Breast epithelium (tissue), 3 donors: ENCODE data around the gene MACROD2.

Experiments used
- POLR2A ChIP-seq: fragments of 450-650 bp; IDR thresholded peaks from one replicate; pipeline ENCODE4 v1.6.1; 2016; ENCODE audit warnings: antibody characterized with exemption, mild to moderate bottlenecking, moderate library complexity
- POLR2AphosphoS5 ChIP-seq, 3 donors: sonication (generic); formaldehyde crosslinking; IDR thresholded peaks; one replicate each; pipeline ENCODE4 v1.6.1; 2017; ENCODE audit warnings: antibody characterized with exemption in 3 of 3
- TF ChIP-seq, protein P1 (sequence below), 3 donors: fragments of 450-650 bp; IDR thresholded peaks; one replicate each; pipeline ENCODE4 v1.5.1; 2016 to 2017; ENCODE audit warnings: antibody characterized with exemption in 3 of 3, mild to moderate bottlenecking in 3 of 3, moderate library complexity in 3 of 3

DNA sequence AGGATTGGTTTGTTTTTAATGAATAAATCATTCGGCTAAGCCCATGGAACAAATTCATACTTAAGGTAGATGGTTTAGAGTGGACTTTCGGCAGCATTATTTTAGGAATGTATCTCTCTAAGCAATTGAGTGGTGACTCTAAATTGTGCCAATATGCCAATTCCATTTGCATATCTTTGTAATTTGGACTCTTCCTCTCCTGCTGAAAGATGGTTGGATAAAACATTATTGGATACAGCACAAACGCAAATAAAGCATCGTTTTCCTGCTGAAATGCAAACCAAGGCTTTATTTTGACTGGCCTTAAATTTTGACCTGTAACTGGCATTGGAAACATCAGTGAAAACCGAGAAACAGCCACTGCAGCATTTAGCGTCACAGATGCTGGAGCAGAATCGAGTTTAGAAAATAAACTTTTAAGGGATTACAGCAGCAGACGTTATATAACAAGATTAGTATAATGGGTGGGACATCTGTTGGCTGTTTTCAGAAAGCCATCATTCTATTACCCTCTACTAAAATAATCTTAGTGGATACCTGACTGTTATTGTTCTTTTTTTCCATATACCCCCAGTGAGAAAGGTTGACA, 1852.0 kb downstream of the MACROD2 start:
- TF ChIP-seq, protein P1, sequence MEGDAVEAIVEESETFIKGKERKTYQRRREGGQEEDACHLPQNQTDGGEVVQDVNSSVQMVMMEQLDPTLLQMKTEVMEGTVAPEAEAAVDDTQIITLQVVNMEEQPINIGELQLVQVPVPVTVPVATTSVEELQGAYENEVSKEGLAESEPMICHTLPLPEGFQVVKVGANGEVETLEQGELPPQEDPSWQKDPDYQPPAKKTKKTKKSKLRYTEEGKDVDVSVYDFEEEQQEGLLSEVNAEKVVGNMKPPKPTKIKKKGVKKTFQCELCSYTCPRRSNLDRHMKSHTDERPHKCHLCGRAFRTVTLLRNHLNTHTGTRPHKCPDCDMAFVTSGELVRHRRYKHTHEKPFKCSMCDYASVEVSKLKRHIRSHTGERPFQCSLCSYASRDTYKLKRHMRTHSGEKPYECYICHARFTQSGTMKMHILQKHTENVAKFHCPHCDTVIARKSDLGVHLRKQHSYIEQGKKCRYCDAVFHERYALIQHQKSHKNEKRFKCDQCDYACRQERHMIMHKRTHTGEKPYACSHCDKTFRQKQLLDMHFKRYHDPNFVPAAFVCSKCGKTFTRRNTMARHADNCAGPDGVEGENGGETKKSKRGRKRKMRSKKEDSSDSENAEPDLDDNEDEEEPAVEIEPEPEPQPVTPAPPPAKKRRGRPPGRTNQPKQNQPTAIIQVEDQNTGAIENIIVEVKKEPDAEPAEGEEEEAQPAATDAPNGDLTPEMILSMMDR (IDR thresholded peaks at IDR 0.05): no peak
- no peak for TF ChIP-seq POLR2A
- no peak for TF ChIP-seq POLR2AphosphoS5 (IDR thresholded peaks at IDR 0.05)
